T-helper 17 cell (primary cell): ENCODE measurements around the gene CHCHD6. TPM values are rescaled to one million over a fixed set of nuclear protein-coding genes. Genes with fewer than 3 reads are reported as not detected.
"Not testable (repeated sequence)": the region's sequence is repeated elsewhere in the genome, so short reads cannot be mapped to it uniquely, and the experiment has no call there.

Experiments used
- ATAC-seq: fragments of 150-1000 bp; cut with Tn5 transposase; 2 replicates; pipeline ENCODE4 v1.10.0; 2021; ENCODE audit warnings: mild to moderate bottlenecking, moderate library complexity
- DNase-seq, 3 donors: peaks; one replicate each; pipeline versions ENCODE4 v3.0.0 to v3.0.0-alpha.2; 2020 to 2021
- H3K9me3 ChIP-seq: one replicate; pipeline ENCODE4 v1.7.0; 2013; ENCODE audit warnings: low read length, mild to moderate bottlenecking; ENCODE audit not compliant: control insufficient read depth, poor library complexity, severe bottlenecking
- H3K27ac Mint-ChIP-seq: one replicate; pipeline ENCODE4 v1.8.0; 2022; ENCODE audit warnings: mild to moderate bottlenecking, moderate library complexity, mixed read lengths
- H3K27me3 Mint-ChIP-seq: one replicate; pipeline ENCODE4 v1.8.0; 2022; ENCODE audit warnings: mixed read lengths
- H3K36me3 Mint-ChIP-seq: one replicate; pipeline ENCODE4 v1.8.0; 2022; ENCODE audit warnings: low read depth, mixed read lengths
- H3K4me1 Mint-ChIP-seq: one replicate; pipeline ENCODE4 v1.8.0; 2022; ENCODE audit warnings: mild to moderate bottlenecking, mixed read lengths
- H3K4me3 Mint-ChIP-seq: one replicate; pipeline ENCODE4 v1.8.0; 2022; ENCODE audit warnings: mild to moderate bottlenecking, moderate library complexity, mixed read lengths
- total RNA-seq, 4 donors: library from RNA in 2 of 4; stranded (reverse) in 2 of 4; gene quantifications; one replicate each; pipeline ENCODE4 v1.2.3 and lab custom pipeline; 2022 to 2026

The CHCHD6 gene
- total RNA-seq, 2 donors from 2014 or later: 10.5 to 14.9 TPM

DNA sequence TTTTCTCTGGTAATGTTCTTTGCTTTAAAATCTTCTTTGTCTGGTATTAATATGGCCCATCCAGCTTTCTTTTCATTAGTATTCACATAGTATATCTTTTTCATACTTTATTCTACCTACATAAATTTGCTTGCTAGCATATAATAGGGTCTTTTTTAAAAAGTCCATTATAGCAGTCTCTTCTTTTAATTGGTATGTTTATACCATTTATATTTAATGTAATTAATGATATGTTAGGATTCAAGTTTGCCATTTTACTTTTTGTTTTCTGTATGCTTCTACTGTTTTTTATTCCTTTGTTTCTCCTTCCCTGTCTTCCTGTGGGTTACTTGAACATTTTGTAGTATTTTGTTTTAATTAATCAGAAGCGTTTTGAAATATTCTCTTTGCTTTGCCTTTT lies 89.0 kb downstream of the CHCHD6 start:
- Mint-ChIP-seq H3K4me1 (peaks cover 3% of the 10 kb centered on the region), H3K27ac (no peak overlapping the region), H3K4me3 (no peak overlapping the region), H3K36me3 (peaks cover 9% of the 10 kb centered on the region), H3K27me3 (no peaks in the 10 kb centered on the region)
- H3K9me3 ChIP-seq: no peaks in the 10 kb centered on the region
- no peak for ATAC-seq
- no peak for DNase-seq

DNA sequence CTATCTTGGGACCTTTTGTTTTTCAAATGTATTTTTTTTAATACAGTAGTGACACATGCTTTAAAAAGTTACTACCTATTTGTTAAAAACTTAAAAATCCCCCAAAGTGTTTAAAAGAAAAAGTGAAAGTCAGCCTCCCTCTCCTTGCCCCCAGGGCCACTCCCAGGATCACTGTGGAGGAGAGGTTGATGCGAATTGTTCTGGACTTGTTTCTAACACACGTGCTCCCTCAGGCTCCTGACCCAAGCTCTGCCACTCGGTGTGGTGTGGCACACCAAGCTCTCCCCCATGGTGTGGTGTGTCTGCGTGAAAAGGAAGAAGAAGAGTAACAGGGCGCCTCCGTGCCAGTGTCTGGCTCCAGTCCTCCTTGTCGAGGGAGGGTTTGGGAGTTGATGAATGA lies 93.5 kb downstream of the CHCHD6 start:
- peaks cover 3% of the 10 kb centered on the region for H3K4me1 Mint-ChIP-seq
- peak overlapping the region; percentile 46 for H3K27ac Mint-ChIP-seq
- H3K27me3 Mint-ChIP-seq: no peaks in the 10 kb centered on the region
- peaks cover 8% of the 10 kb centered on the region for H3K36me3 Mint-ChIP-seq
- no peak overlapping the region for H3K4me3 Mint-ChIP-seq
- no peaks in the 10 kb centered on the region for H3K9me3 ChIP-seq
- ATAC-seq (no peak), DNase-seq (no peak)

DNA sequence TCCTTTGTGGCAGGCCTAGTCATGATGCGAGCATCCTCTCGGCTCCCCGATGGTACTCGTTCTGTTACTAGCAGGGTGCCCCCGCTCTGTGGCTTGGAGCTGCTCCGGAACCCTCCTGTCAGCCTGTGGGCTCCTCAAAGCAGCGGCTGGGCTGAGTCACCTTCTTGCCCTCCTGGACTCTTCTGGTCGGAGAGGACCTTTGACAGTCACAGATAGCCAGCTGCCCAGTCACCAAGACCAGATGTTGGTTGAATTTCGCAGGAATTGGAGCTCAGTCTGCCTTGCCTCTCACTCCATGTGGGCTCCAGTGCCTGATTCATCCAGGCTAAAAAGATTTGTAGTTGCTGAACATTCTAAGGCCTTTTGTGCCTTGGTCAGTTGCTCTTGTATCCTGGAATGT lies 94.5 kb downstream of the CHCHD6 start:
- H3K9me3 ChIP-seq: no peaks in the 10 kb centered on the region
- H3K4me3 Mint-ChIP-seq: no peak overlapping the region
- DNase-seq (no peak), ATAC-seq (no peak)
- no peaks in the 10 kb centered on the region for H3K27me3 Mint-ChIP-seq
- no peak overlapping the region for H3K27ac Mint-ChIP-seq
- H3K36me3 Mint-ChIP-seq: peaks cover 8% of the 10 kb centered on the region
- peaks cover 3% of the 10 kb centered on the region for H3K4me1 Mint-ChIP-seq

DNA sequence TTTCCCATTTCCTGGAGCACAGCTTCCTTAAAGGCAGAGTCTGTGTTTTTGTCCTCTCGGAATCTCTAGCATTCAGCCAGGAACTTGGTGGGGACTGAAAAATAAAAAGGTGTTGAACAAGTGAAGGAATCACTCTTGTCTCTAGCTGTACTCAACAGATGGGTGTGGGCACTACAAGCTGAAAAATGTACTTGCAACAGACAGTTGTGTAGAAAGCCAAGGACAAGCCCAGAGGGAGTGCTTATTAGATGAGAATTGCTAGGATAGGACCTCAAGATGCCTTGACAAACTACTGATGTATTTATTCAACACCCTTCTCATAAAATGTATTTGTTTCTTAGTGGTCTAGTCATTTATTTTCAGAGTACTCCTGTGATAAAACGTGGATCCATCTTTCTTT lies 95.1 kb downstream of the CHCHD6 start:
- Mint-ChIP-seq H3K27ac (no peak overlapping the region), H3K36me3 (peaks cover 8% of the 10 kb centered on the region), H3K4me1 (peaks cover 3% of the 10 kb centered on the region), H3K4me3 (no peak overlapping the region), H3K27me3 (no peaks in the 10 kb centered on the region)
- H3K9me3 ChIP-seq: no peaks in the 10 kb centered on the region
- no peak for DNase-seq
- ATAC-seq: no peak

DNA sequence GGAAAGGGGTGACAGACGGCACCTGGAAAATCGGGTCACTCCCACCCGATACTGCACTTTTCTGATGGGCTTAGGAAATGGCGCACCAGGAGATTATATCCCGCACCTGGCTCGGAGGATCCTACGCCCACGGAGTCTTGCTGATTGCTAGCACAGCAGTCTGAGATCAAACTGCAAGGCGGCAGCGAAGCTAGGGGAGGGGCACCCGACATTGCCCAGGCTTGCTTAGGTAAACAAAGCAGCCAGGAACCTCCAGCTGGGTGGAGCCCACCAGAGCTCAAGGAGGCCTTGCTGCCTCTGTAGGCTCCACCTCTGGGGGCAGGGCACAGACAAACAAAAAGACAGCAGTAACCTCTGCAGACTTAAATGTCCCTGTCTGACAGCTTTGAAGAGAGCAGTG lies 97.3 kb downstream of the CHCHD6 start:
- not testable (repeated sequence) for H3K4me1 Mint-ChIP-seq, DNase-seq, H3K36me3 Mint-ChIP-seq, H3K9me3 ChIP-seq, H3K27ac Mint-ChIP-seq, ATAC-seq, H3K27me3 Mint-ChIP-seq, H3K4me3 Mint-ChIP-seq

DNA sequence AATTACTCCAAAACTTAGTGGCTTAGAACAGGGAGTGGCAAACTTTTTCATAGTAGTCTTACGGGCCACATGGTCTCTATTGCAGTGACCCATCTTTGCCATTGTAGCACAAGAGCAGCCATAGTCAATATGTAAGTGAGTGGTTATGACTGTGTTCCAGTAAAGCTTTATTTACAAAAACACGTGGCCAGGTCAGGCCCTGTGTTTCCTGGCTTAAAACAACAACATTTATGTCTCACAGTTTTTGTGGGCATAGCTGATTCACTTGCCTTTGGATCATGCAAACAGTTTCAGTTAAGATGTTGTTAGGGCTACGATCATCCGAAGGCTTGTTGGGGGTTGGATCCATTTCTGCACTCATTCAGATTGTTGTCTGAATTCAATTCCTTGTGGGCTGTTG lies 103.8 kb downstream of the CHCHD6 start:
- no peak for DNase-seq
- no peaks in the 10 kb centered on the region for H3K4me1 Mint-ChIP-seq
- no peaks in the 10 kb centered on the region for H3K9me3 ChIP-seq
- no peaks in the 10 kb centered on the region for H3K36me3 Mint-ChIP-seq
- no peak for ATAC-seq
- no peak overlapping the region for H3K27ac Mint-ChIP-seq
- H3K4me3 Mint-ChIP-seq: no peak overlapping the region
- H3K27me3 Mint-ChIP-seq: no peaks in the 10 kb centered on the region

DNA sequence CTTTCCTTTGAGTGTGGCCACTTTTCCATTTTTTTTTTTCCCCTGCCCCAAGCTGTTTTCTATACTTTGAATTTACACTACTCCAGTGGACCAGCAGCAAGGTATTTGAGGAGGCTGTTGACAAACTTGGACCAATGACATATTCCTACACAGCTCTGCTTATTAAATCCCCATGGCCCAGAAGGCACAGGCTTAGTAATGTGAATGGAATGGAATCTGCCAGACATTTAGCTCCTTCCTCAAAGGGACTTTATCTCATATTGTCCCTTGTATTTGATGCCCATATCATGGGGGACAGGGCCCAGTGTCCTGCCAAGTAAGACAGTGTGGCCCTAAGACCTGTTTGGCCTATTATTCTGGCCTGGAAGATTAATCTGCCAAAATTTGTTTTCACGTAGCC lies 107.5 kb downstream of the CHCHD6 start:
- Mint-ChIP-seq H3K36me3 (peaks cover 4% of the 10 kb centered on the region), H3K27ac (no peak overlapping the region)
- no peak for ATAC-seq

DNA sequence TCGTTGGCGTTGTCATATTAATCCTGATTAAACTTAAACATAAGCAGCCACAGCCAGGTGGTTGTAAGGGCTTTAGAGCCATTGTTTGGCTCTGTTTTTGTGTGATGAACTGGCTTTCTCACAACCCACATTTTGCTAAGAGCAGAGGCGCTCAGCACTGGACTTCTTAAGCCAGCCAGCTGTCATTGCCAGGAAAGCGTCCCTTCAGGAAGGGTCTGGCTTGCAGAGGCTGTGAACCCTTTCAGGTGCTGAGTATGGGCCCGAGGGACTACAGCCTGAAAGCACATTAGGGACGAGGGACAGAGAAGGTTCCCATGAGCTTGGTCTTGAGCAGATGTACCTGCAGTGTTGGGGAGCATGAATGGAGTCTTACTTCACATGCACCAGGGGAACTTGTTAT lies 112.3 kb downstream of the CHCHD6 start:
- DNase-seq (no peak), ATAC-seq (no peak)
- no peaks in the 10 kb centered on the region for H3K9me3 ChIP-seq
- Mint-ChIP-seq H3K4me1 (peaks cover 15% of the 10 kb centered on the region), H3K4me3 (no peak overlapping the region), H3K27ac (no peak overlapping the region), H3K27me3 (no peaks in the 10 kb centered on the region), H3K36me3 (peaks cover 4% of the 10 kb centered on the region)

More for the DNA sequence above, 107.5 kb downstream of the CHCHD6 start:
- H3K9me3 ChIP-seq: no peaks in the 10 kb centered on the region
- peaks cover 11% of the 10 kb centered on the region for H3K4me1 Mint-ChIP-seq
- H3K27me3 Mint-ChIP-seq: no peaks in the 10 kb centered on the region
- no peak for DNase-seq
- no peak overlapping the region for H3K4me3 Mint-ChIP-seq

DNA sequence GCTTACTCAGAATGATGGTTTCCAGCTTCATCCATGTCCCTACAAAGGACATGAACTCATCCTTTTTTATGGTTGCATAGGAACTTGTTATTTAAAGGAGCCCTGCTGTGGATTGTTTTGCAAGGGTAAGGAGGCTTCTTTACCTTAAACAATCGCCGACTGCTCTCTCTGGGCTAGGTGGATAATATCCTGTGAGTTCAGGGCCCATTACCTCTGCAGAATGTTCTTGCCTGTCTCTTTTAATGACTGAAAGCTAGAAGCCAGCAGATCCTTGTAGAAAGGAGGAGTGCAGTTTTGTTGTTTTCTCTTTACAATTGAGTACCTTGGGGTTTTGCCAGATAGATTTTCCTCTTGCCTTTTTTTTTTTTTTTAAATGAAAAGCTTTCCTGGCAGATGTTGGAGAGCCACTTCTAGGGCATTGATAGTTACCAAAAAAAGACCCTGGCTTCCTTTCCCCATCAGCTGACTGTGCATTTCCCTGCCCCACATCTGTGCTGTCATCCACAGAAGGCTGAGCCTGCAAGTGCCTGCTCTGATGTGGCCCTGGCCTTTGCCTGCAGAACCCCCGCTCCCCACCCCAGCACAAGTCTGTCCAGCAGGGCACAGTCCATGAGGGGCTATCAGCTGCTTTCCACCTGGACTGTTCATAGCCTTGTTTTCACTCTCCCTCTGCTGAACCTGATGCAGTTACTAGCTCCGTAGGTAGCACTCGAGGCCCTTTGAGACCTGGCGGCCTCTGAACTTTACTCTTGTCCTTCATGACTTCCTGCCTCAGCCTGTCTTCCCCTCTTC lies 113.1 kb downstream of the CHCHD6 start:
- Mint-ChIP-seq H3K4me3 (no peak overlapping the region), H3K36me3 (peaks cover 4% of the 10 kb centered on the region), H3K27ac (peak overlapping the region; percentile 81), H3K27me3 (no peaks in the 10 kb centered on the region), H3K4me1 (peaks cover 15% of the 10 kb centered on the region)
- ATAC-seq: no peak
- no peak for DNase-seq
- no peaks in the 10 kb centered on the region for H3K9me3 ChIP-seq

DNA sequence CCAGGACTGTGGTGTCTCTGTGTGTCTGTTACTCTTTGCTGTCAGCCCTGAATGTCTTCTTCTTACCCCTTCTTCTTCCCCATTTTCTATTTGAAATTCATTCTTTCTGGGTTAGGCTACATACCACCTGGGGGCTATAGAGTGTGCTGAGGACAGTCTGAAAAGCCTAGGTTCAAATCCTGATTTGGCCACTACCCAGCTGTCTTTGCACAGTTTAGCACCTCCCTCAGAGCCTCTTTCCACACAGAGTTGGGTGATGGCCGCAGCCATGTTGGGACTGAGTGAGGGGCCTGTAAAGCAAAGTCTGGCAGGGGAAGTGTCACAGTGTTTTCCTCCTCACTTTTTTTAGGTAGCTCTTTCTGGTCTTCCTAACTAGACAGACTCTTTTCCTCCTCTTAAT lies 113.7 kb downstream of the CHCHD6 start:
- no peak for DNase-seq
- no peak overlapping the region for H3K4me3 Mint-ChIP-seq
- peaks cover 4% of the 10 kb centered on the region for H3K36me3 Mint-ChIP-seq
- no peak for ATAC-seq
- H3K4me1 Mint-ChIP-seq: peaks cover 15% of the 10 kb centered on the region
- H3K27me3 Mint-ChIP-seq: no peaks in the 10 kb centered on the region
- peak overlapping the region; percentile 81 for H3K27ac Mint-ChIP-seq
- H3K9me3 ChIP-seq: no peaks in the 10 kb centered on the region

DNA sequence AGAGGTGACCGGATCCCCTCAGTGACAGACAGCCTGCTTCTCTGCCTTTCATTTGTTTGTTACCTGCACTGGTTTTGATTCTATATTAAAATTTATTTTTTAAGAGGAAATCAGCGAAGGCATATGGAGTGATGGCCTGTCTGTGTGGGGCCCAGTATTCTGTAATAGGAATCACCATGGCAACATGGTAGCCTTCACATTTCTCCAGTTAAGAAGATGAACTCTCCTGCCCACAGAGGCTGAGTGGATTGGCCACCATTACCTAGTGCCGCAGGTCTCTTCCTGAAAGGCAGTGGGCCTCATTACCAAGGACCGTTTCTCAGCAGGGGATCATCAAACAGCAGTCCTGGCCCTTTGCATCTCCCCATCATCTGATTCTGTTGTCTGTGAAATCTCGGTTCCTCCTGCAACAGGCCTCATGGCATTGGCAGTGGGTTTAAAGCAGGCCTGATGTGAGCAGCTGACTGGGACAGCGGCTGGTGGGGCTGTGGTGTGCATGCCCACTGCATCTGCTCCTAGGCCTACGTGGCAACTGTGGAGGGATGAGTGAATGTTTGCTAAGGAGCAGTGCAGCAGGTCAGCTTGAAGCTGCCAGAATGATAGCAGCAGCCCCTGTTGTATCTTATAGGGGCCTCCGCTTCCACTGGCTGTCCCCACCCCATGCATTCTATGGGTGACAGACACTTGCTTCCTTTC lies 114.5 kb downstream of the CHCHD6 start:
- H3K27me3 Mint-ChIP-seq: no peaks in the 10 kb centered on the region
- peaks cover 15% of the 10 kb centered on the region for H3K4me1 Mint-ChIP-seq
- no peak overlapping the region for H3K27ac Mint-ChIP-seq
- ATAC-seq: no peak
- H3K36me3 Mint-ChIP-seq: peaks cover 4% of the 10 kb centered on the region
- no peaks in the 10 kb centered on the region for H3K9me3 ChIP-seq
- no peak overlapping the region for H3K4me3 Mint-ChIP-seq
- no peak for DNase-seq

DNA sequence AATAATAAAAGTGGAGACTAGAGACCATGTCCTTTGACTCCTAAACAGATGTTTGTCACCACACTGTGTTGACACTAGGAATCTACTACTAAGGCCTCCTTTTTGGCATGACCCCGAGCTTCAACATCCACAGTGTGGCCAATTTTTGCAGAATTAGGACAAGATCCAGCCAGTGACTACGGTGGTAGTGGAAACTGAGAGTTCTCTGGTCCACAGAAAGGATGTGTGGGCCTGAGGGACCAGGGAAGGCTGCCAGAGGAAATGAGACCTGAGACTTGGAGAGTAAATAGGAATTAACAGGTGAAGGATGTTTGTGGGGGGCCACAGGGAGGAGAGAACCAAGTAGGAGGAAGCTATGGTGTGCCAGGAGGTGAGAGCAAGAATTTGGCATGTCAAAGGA lies 122.7 kb downstream of the CHCHD6 start:
- Mint-ChIP-seq H3K27me3 (no peaks in the 10 kb centered on the region), H3K4me3 (no peak overlapping the region), H3K27ac (no peak overlapping the region), H3K4me1 (peaks cover 11% of the 10 kb centered on the region), H3K36me3 (no peaks in the 10 kb centered on the region)
- DNase-seq (no peak), ATAC-seq (no peak)
- no peaks in the 10 kb centered on the region for H3K9me3 ChIP-seq

DNA sequence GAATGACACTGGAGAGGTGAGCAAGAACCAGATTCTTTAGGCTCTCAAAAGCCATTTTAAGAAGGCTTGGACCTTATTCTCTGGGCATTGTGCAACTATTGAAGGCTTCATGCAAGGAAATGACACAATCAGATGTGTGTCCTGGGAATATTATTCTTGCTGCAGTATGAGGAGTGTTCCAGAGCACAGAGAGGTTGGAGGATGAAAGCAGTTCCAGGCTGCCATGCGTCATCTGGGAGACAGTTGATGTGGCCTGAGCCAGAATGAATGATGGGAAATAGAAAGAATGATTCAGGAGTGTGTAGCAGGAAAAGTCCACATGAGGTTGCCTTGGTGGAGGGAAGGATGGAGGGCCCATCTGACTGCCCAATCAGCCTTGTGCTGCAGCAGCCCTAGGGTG lies 123.1 kb downstream of the CHCHD6 start:
- no peaks in the 10 kb centered on the region for H3K36me3 Mint-ChIP-seq
- peaks cover 11% of the 10 kb centered on the region for H3K4me1 Mint-ChIP-seq
- no peak for DNase-seq
- H3K9me3 ChIP-seq: no peaks in the 10 kb centered on the region
- ATAC-seq: no peak
- H3K27ac Mint-ChIP-seq: no peak overlapping the region
- H3K27me3 Mint-ChIP-seq: no peaks in the 10 kb centered on the region
- H3K4me3 Mint-ChIP-seq: no peak overlapping the region

DNA sequence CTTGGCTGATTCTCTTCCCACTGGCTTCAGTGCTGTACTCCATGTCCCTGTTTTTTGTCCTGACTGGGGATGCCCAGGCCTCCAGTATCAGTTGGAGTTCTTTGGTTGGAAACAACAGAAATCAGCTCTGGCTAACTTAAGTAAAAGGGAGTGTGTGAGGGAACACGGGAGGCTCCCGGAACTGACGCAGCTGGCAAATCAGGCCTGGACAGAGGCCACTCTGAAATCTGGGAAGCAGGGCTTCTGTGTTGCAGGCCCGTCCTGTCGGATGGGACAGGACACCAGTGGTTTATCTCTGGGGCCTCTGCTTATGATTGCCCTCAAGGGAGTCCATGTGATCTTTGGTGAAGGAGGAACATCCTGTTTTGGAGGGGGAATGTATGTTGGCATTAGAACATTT lies 124.3 kb downstream of the CHCHD6 start:
- H3K4me3 Mint-ChIP-seq: no peak overlapping the region
- no peak for ATAC-seq
- no peak overlapping the region for H3K27ac Mint-ChIP-seq
- no peaks in the 10 kb centered on the region for H3K27me3 Mint-ChIP-seq
- no peaks in the 10 kb centered on the region for H3K36me3 Mint-ChIP-seq
- no peak for DNase-seq
- peaks cover 11% of the 10 kb centered on the region for H3K4me1 Mint-ChIP-seq
- H3K9me3 ChIP-seq: no peaks in the 10 kb centered on the region
